HL-60 (cell line): ENCODE measurements around the gene SLC51B.

ENCODE experiments used
- DNase-seq, 2 experiments: peaks; one replicate each; pipeline ENCODE4 v3.0.0-alpha.2; 2010 to 2020; ENCODE audit warnings: low read depth in 1 of 2, low spot score in 1 of 2
- H3K27ac ChIP-seq: fragments of 250-450 bp; sonication (Bioruptor Pico); replicated peaks from 2 replicates; pipeline ENCODE4 v1.5.1; 2020; ENCODE audit warnings: mild to moderate bottlenecking, moderate library complexity
- H3K27me3 ChIP-seq: fragments of 250-450 bp; sonication (Bioruptor Pico); 2 replicates; pipeline ENCODE4 v1.5.1; 2021; ENCODE audit warnings: mild to moderate bottlenecking, moderate library complexity; ENCODE audit not compliant: insufficient read depth, poor library complexity, severe bottlenecking
- H3K4me3 ChIP-seq: replicated peaks from 2 replicates; pipeline ENCODE4 v1.5.1; 2011; ENCODE audit warnings: mild to moderate bottlenecking, control low read depth, low read length; ENCODE audit not compliant: insufficient read depth
- CTCF ChIP-seq: IDR thresholded peaks from one replicate; pipeline ENCODE4 v1.5.1; 2011; ENCODE audit warnings: low read length, control low read depth, inconsistent platforms; ENCODE audit not compliant: insufficient read depth
- GABPA ChIP-seq: IDR thresholded peaks from 2 replicates; pipeline ENCODE4 v1.6.1; 2012; ENCODE audit warnings: low read depth
- POLR2AphosphoS5 ChIP-seq: IDR thresholded peaks from 2 replicates; pipeline ENCODE4 v1.6.1; 2012; ENCODE audit warnings: low read depth
- REST ChIP-seq: IDR thresholded peaks from 2 replicates; pipeline ENCODE4 v1.6.1; 2012; ENCODE audit warnings: low read depth; ENCODE audit not compliant: insufficient replicate concordance
- SPI1 ChIP-seq: IDR thresholded peaks from 2 replicates; pipeline ENCODE4 v1.6.1; 2012; ENCODE audit warnings: low read depth, mild to moderate bottlenecking, borderline replicate concordance

Gene SLC51B

GRCh38 chr15:65067317-65067644 lies 22.1 kb downstream of the SLC51B start:
- no peak for TF ChIP-seq REST
- no peak for TF ChIP-seq GABPA
- no peak for TF ChIP-seq POLR2AphosphoS5
- no peak for TF ChIP-seq SPI1
- TF ChIP-seq CTCF, result no peak
- DNase-seq, result no peak
- no peak overlapping the region for H3K4me3 ChIP-seq
- H3K27me3 ChIP-seq, result peaks cover 27% of the 10 kb centered on the region
- no peak overlapping the region for H3K27ac ChIP-seq

- H3K4me3 ChIP-seq, result no peak within 1 kb of the TSS
These were observed 22.6 kb downstream of the SLC51B start, which contains the start of gene RASL12 for GRCh38 chr15:65067645-65068402. RASL12 (minus strand) TSS chr15:65067991; CDS start chr15:65067835, 156 bp downstream.

More at GRCh38 chr15:65067645-65068402, 22.6 kb downstream of the SLC51B start, which contains the start of gene RASL12:
- DNase-seq, result no peak
- Histone ChIP-seq H3K27ac (no peak within 1 kb of the TSS), H3K27me3 (peaks cover 27% of the 10 kb centered on the region)
- no peak for TF ChIP-seq GABPA
- no peak for TF ChIP-seq SPI1
- no peak for TF ChIP-seq REST
- TF ChIP-seq POLR2AphosphoS5, result no peak
- no peak for TF ChIP-seq CTCF
